ENCODE results near the gene LNX1.

GRCh38 chr4:53573696-53574095 lies 17.6 kb downstream of the LNX1 start:
- TF ChIP-seq POLR2A (IDR thresholded peaks at IDR 0.05): no peak
- TF ChIP-seq CTCF (IDR thresholded peaks at IDR 0.05): no peak
